Astrocyte (in vitro differentiated cells and primary cell): ENCODE measurements around the gene RDH11. TPM values are rescaled to one million over a fixed set of nuclear protein-coding genes. Genes with fewer than 3 reads are reported as not detected.

Experiments used
- DNase-seq: peaks from one replicate; pipeline ENCODE4 v3.0.0-alpha.2; 2010; ENCODE audit warnings: low read depth
- FAIRE-seq: peaks from 2 replicates; lab custom pipeline; 2011; peaks lifted over from hg19 to GRCh38; lab: Jason Lieb, UNC
- H2AFZ ChIP-seq: 2 replicates; pipeline ENCODE4 v1.6.0; 2012; ENCODE audit warnings: low read depth, low read length, inconsistent platforms
- H3K27ac ChIP-seq: 2 replicates; pipeline ENCODE4 v1.5.1; 2011; ENCODE audit warnings: low read depth, low read length, inconsistent platforms
- H3K27me3 ChIP-seq: 2 replicates; pipeline ENCODE4 v1.6.0; 2011; ENCODE audit warnings: low read length, inconsistent platforms; ENCODE audit not compliant: insufficient read depth
- H3K36me3 ChIP-seq: 2 replicates; pipeline ENCODE4 v1.5.1; 2011; ENCODE audit warnings: low read length, inconsistent platforms; ENCODE audit not compliant: insufficient read depth
- H3K4me1 ChIP-seq: 2 replicates; pipeline ENCODE4 v1.5.1; 2011; ENCODE audit warnings: low read length, inconsistent platforms; ENCODE audit not compliant: insufficient read depth
- H3K4me2 ChIP-seq: 2 replicates; pipeline ENCODE4 v1.6.0; 2012; ENCODE audit warnings: low read length, inconsistent platforms
- H3K4me3 ChIP-seq: 2 replicates; pipeline ENCODE4 v1.5.1; 2011; ENCODE audit warnings: low read depth, mild to moderate bottlenecking, low read length, inconsistent platforms; ENCODE audit not compliant: insufficient read depth
- H3K79me2 ChIP-seq: 2 replicates; pipeline ENCODE4 v1.6.0; 2012; ENCODE audit warnings: mild to moderate bottlenecking, low read length, inconsistent platforms; ENCODE audit not compliant: insufficient read depth
- H3K9ac ChIP-seq: 2 replicates; pipeline ENCODE4 v1.6.0; 2012; ENCODE audit warnings: mild to moderate bottlenecking, low read length, inconsistent platforms
- H3K9me3 ChIP-seq: 2 replicates; pipeline ENCODE4 v1.5.1; 2012; ENCODE audit warnings: low read depth, mild to moderate bottlenecking, low read length, inconsistent platforms; ENCODE audit not compliant: insufficient read depth
- H4K20me1 ChIP-seq: 2 replicates; pipeline ENCODE4 v1.6.0; 2012; ENCODE audit warnings: low read length, inconsistent platforms; ENCODE audit not compliant: insufficient read depth
- H3K27ac Mint-ChIP-seq: one replicate; pipeline ENCODE4 v1.8.0; 2021; ENCODE audit warnings: mild to moderate bottlenecking, mixed read lengths; ENCODE audit not compliant: unreplicated experiment
- H3K27me3 Mint-ChIP-seq: one replicate; pipeline ENCODE4 v1.8.0; 2021; ENCODE audit warnings: low read depth, mixed read lengths; ENCODE audit not compliant: unreplicated experiment
- H3K36me3 Mint-ChIP-seq: one replicate; pipeline ENCODE4 v1.8.0; 2021; ENCODE audit warnings: low read depth, mixed read lengths; ENCODE audit not compliant: unreplicated experiment
- H3K4me1 Mint-ChIP-seq: one replicate; pipeline ENCODE4 v1.8.0; 2021; ENCODE audit warnings: low read depth, mixed read lengths; ENCODE audit not compliant: unreplicated experiment
- H3K4me3 Mint-ChIP-seq: one replicate; pipeline ENCODE4 v1.8.0; 2021; ENCODE audit warnings: mild to moderate bottlenecking, moderate library complexity, mixed read lengths; ENCODE audit not compliant: unreplicated experiment
- H3K9me3 Mint-ChIP-seq: one replicate; pipeline ENCODE4 v1.8.0; 2021; ENCODE audit warnings: mild to moderate bottlenecking, mixed read lengths; ENCODE audit not compliant: unreplicated experiment
- CTCF ChIP-seq: IDR thresholded peaks from 2 replicates; pipeline ENCODE4 v1.5.1; 2011; ENCODE audit warnings: low read depth, mild to moderate bottlenecking, inconsistent platforms, low read length, moderate library complexity; ENCODE audit not compliant: insufficient read depth
- EZH2 ChIP-seq: IDR thresholded peaks from 2 replicates; pipeline ENCODE4 v1.6.1; 2012; ENCODE audit warnings: mild to moderate bottlenecking, low read length, inconsistent platforms; ENCODE audit not compliant: insufficient read depth
- total RNA-seq: library from RNA; stranded (reverse); gene quantifications from 2 replicates; pipeline ENCODE4 v1.2.1, GENCODE V29; 2021

RDH11 gene
- total RNA-seq, 1 donor from 2014 or later: 96.2 TPM

DNA sequence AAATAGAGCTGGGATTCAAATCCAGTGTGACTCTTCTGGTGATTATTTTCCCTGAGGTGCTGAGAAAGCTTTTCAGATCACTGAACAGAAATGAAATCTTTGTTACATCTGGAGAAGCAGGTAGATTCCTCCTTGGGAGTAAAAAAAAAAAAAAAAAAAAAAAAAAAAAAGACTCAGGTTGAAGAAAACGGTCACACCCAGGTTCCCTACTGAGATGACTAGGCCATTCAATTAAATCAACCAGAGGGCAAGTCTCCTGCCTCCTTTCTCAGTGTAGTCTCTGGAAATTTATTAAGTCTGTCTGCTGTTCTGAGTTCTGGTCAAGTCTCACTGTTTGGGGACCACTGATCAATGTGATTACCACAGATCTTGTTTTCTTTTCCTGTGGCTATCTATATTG is 51.9 kb downstream of the RDH11 start:
- no peak for FAIRE-seq
- H3K9me3 Mint-ChIP-seq: no peaks in the 10 kb centered on the region
- no peak overlapping the region for H3K27ac ChIP-seq

GRCh38 chr14:67641902-67642749 is 53.4 kb downstream of the RDH11 start:
- DNase-seq (no peak), FAIRE-seq (no peak)
- Histone ChIP-seq H3K36me3 (peaks cover 9% of the 10 kb centered on the region), H2AFZ (no peak overlapping the region), H3K27ac (no peak overlapping the region), H4K20me1 (no peaks in the 10 kb centered on the region), H3K9me3 (no peaks in the 10 kb centered on the region), H3K4me2 (no peak overlapping the region), H3K4me1 (no peaks in the 10 kb centered on the region), H3K79me2 (no peaks in the 10 kb centered on the region), H3K27me3 (no peaks in the 10 kb centered on the region), H3K9ac (no peak overlapping the region), H3K4me3 (no peak overlapping the region)
- Mint-ChIP-seq H3K4me3 (no peak overlapping the region), H3K4me1 (no peaks in the 10 kb centered on the region), H3K36me3 (no peaks in the 10 kb centered on the region), H3K27ac (no peak overlapping the region), H3K27me3 (no peaks in the 10 kb centered on the region), H3K9me3 (no peaks in the 10 kb centered on the region)
- TF ChIP-seq EZH2: no peak
- TF ChIP-seq CTCF: no peak

More for the DNA sequence above, 51.9 kb downstream of the RDH11 start:
- H3K4me3 ChIP-seq: no peak overlapping the region
- H2AFZ ChIP-seq: no peak overlapping the region
- H3K79me2 ChIP-seq: no peaks in the 10 kb centered on the region
- H3K4me1 ChIP-seq: no peaks in the 10 kb centered on the region
- Mint-ChIP-seq H3K4me3 (no peak overlapping the region), H3K27ac (no peak overlapping the region), H3K4me1 (no peaks in the 10 kb centered on the region), H3K36me3 (no peaks in the 10 kb centered on the region), H3K27me3 (no peaks in the 10 kb centered on the region)
- no peak for DNase-seq
- H3K9me3 ChIP-seq: no peaks in the 10 kb centered on the region
- H3K9ac ChIP-seq: no peak overlapping the region
- peaks cover 9% of the 10 kb centered on the region for H3K36me3 ChIP-seq
- no peaks in the 10 kb centered on the region for H3K27me3 ChIP-seq
- no peaks in the 10 kb centered on the region for H4K20me1 ChIP-seq
- no peak overlapping the region for H3K4me2 ChIP-seq
- TF ChIP-seq CTCF: no peak
- no peak for TF ChIP-seq EZH2

GRCh38 chr14:67641480-67641879 is 54.1 kb downstream of the RDH11 start:
- peaks cover under 1% of the 10 kb centered on the region for H3K4me1 Mint-ChIP-seq
- no peaks in the 10 kb centered on the region for H3K27me3 Mint-ChIP-seq
- TF ChIP-seq CTCF (no peak), EZH2 (no peak)
- H2AFZ ChIP-seq: no peak overlapping the region
- no peaks in the 10 kb centered on the region for H3K79me2 ChIP-seq
- H3K9me3 Mint-ChIP-seq: no peaks in the 10 kb centered on the region
- no peaks in the 10 kb centered on the region for H4K20me1 ChIP-seq
- no peak overlapping the region for H3K27ac ChIP-seq
- H3K4me3 Mint-ChIP-seq: no peak overlapping the region
- H3K9ac ChIP-seq: no peak overlapping the region
- no peaks in the 10 kb centered on the region for H3K36me3 Mint-ChIP-seq
- H3K27me3 ChIP-seq: no peaks in the 10 kb centered on the region
- no peaks in the 10 kb centered on the region for H3K4me1 ChIP-seq
- DNase-seq (no peak), FAIRE-seq (no peak)
- no peaks in the 10 kb centered on the region for H3K9me3 ChIP-seq
- no peak overlapping the region for H3K4me2 ChIP-seq
- H3K27ac Mint-ChIP-seq: no peak overlapping the region
- no peak overlapping the region for H3K4me3 ChIP-seq
- peaks cover 7% of the 10 kb centered on the region for H3K36me3 ChIP-seq
